Immature natural killer cell (primary cell): ENCODE results near the gene UBASH3A. TPM values are rescaled to one million over a fixed set of nuclear protein-coding genes. Genes with fewer than 3 reads are reported as not detected.
A peak's percentile ranks its signal among the peaks of the same experiment; 100 is the strongest.

ENCODE experiments used
- DNase-seq, 3 donors: peaks; one replicate each; pipeline ENCODE4 v3.0.0; 2022; ENCODE audit warnings: mixed read lengths in 1 of 3
- H3K27ac Mint-ChIP-seq, 6 donors: one replicate each; pipeline ENCODE4 v1.8.0; 2020; ENCODE audit warnings: mixed read lengths in 6 of 6, mild to moderate bottlenecking in 5 of 6, inconsistent platforms in 4 of 6, moderate library complexity in 3 of 6
- H3K27me3 Mint-ChIP-seq, 3 donors: one replicate each; pipeline ENCODE4 v1.8.0; 2020 to 2021; ENCODE audit warnings: low read depth in 3 of 3, mild to moderate bottlenecking in 3 of 3, mixed read lengths in 3 of 3, moderate library complexity in 3 of 3, inconsistent platforms in 1 of 3
- H3K36me3 Mint-ChIP-seq, 3 donors: one replicate each; pipeline ENCODE4 v1.8.0; 2020; ENCODE audit warnings: mixed read lengths in 3 of 3, inconsistent platforms in 2 of 3, mild to moderate bottlenecking in 2 of 3
- H3K4me1 Mint-ChIP-seq, 2 donors: one replicate each; pipeline ENCODE4 v1.8.0; 2020; ENCODE audit warnings: inconsistent platforms in 2 of 2, mild to moderate bottlenecking in 2 of 2, mixed read lengths in 2 of 2, moderate library complexity in 1 of 2
- H3K4me3 Mint-ChIP-seq, 5 donors: one replicate each; pipeline ENCODE4 v1.8.0; 2020; ENCODE audit warnings: mild to moderate bottlenecking in 5 of 5, mixed read lengths in 5 of 5, inconsistent platforms in 3 of 5, moderate library complexity in 3 of 5
- H3K9me3 Mint-ChIP-seq, 6 donors: one replicate each; pipeline ENCODE4 v1.8.0; 2020; ENCODE audit warnings: mild to moderate bottlenecking in 6 of 6, mixed read lengths in 6 of 6, inconsistent platforms in 4 of 6, moderate library complexity in 3 of 6
- polyA plus RNA-seq, 3 donors: library from polyadenylated mRNA; unstranded; fragments of 300-500 nt; fragmentation: Illumina TruSeq; gene quantifications; one replicate each; pipeline ENCODE4 v1.2.3, GENCODE V29; 2021

Gene UBASH3A
- polyA plus RNA-seq, 3 donors from 2014 or later, result 0.38 to 0.58 TPM; not detected in 1

GRCh38 chr21:42366292-42367010 is 37.3 kb upstream of the UBASH3A start, which contains the start of gene TFF1:
TFF1 (minus strand) TSS chr21:42366535; CDS start chr21:42366495, 40 bp downstream.
- Mint-ChIP-seq H3K27ac (no peak within 1 kb of the TSS), H3K4me3 (no peak within 1 kb of the TSS), H3K4me1 (no peaks in the 10 kb centered on the region), H3K36me3 (peaks cover 0 to 4% (median 0%) of the 10 kb centered on the region in 3 donors), H3K27me3 (peaks cover 1 to 15% (median 11%) of the 10 kb centered on the region in 3 donors), H3K9me3 (no peaks in the 10 kb centered on the region)
- DNase-seq, result no peak

DNA sequence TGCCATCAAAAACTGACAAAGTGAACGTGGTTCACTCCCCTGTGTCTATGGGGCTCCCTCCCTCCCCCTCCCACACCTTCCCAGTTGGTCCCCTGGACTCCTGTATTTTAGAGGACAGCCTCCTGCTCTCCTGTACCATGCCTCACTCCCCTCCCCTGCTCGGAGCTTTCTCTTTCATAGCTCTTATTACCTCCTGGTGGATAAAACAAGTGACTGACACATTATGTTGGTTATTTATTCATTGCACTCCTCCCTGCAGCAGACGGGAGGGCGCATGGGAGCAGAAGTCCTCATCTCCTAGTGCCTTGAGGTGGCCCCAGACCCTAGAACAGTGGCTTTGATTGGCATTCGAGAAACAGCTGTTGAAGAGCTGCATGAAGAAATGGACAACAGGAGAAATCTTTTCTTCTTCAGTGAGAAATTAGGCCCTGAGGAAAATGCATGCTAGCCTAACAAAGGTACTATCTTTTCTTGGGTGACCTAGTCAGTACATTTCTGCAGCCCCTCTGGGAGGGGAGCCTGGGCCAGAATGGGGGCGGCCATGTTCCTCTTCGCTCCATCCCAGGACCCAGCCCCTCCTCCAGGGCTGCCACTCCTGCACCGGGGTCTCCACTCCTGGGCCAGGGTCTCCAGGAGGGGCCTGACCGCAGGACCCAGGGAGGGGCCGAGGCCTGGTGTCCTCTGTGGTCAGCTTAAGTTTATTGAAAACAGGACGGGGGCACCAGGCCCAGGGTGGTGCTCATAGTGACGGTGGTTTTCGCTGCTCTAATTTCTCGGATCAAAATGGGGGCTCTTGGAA is 36.1 kb upstream of the UBASH3A start:
- peaks cover 0 to 4% (median 0%) of the 10 kb centered on the region in 3 donors for H3K36me3 Mint-ChIP-seq
- peaks cover 1 to 18% (median 11%) of the 10 kb centered on the region in 3 donors for H3K27me3 Mint-ChIP-seq
- H3K4me1 Mint-ChIP-seq, result no peaks in the 10 kb centered on the region
- no peak overlapping the region for H3K4me3 Mint-ChIP-seq
- H3K9me3 Mint-ChIP-seq, result no peaks in the 10 kb centered on the region
- no peak for DNase-seq
- H3K27ac Mint-ChIP-seq, result no peak overlapping the region

- Mint-ChIP-seq H3K4me1 (no peaks in the 10 kb centered on the region), H3K27me3 (peaks cover 5 to 11% (median 6%) of the 10 kb centered on the region in 3 donors), H3K4me3 (no peak overlapping the region), H3K36me3 (peaks cover 0 to 4% (median 0%) of the 10 kb centered on the region in 3 donors), H3K27ac (no peak overlapping the region), H3K9me3 (no peaks in the 10 kb centered on the region)
- DNase-seq, result no peak
These were observed 33.9 kb upstream of the UBASH3A start for GRCh38 chr21:42369821-42370220.

- DNase-seq, result no peak
- Mint-ChIP-seq H3K4me3 (peak overlapping the region in 1 of 5 donors; percentile 33), H3K9me3 (no peaks in the 10 kb centered on the region), H3K36me3 (peaks cover 0 to 4% (median 0%) of the 10 kb centered on the region in 3 donors), H3K4me1 (no peaks in the 10 kb centered on the region), H3K27me3 (peaks cover 5 to 12% (median 6%) of the 10 kb centered on the region in 3 donors), H3K27ac (peak overlapping the region in 1 of 6 donors; percentile 81)
These were observed 32.6 kb upstream of the UBASH3A start for GRCh38 chr21:42370894-42371654.

DNA sequence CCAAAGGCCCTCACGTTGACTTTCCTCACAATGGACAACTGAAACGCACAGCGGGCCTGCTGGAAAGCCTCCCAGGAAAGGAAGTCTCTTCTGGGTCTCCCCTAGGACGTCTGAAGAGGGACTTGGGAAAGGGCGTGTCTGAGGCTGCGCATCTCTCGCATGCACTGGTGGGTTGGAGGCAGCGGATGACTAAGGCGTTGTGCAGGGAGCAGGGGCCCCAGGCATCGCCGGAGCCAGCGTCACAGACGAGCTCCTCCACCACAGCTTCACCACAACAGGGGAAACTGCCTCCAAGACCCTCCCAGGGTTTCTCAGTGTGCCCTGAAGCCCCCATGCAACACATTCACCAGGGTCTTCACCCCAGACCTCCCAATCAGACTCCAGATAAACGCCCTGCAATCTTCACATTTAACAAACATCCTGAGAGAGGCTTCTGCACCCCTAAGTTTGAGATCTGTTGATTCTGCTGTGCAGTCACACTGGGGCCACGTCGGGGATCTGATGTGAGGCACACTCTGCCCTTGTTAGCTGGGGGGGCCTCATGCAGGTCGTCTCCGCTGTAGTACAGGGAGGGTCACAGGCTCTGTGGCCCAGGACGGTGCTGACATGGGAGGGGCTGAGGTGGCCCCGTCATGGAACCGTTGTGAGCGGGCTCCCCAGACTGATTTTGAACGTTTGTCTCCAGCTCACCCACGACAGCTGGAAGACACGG is 30.4 kb upstream of the UBASH3A start:
- DNase-seq, result no peak
- H3K4me3 Mint-ChIP-seq, result no peak overlapping the region
- H3K9me3 Mint-ChIP-seq, result peaks cover 0 to 2% (median 0%) of the 10 kb centered on the region in 6 donors
- H3K4me1 Mint-ChIP-seq, result no peaks in the 10 kb centered on the region
- H3K27me3 Mint-ChIP-seq, result peaks cover 6 to 15% (median 13%) of the 10 kb centered on the region in 3 donors
- peaks cover 0 to 4% (median 0%) of the 10 kb centered on the region in 3 donors for H3K36me3 Mint-ChIP-seq
- no peak overlapping the region for H3K27ac Mint-ChIP-seq

- Mint-ChIP-seq H3K27ac (no peak overlapping the region), H3K27me3 (peaks cover 9 to 15% (median 13%) of the 10 kb centered on the region in 3 donors), H3K4me1 (no peaks in the 10 kb centered on the region), H3K9me3 (peaks cover 0 to 2% (median 0%) of the 10 kb centered on the region in 6 donors), H3K4me3 (no peak overlapping the region), H3K36me3 (peaks cover 0 to 4% (median 0%) of the 10 kb centered on the region in 3 donors)
- no peak for DNase-seq
These were observed 29.7 kb upstream of the UBASH3A start for GRCh38 chr21:42373908-42374455.

GRCh38 chr21:42374457-42374856 is 29.2 kb upstream of the UBASH3A start:
- H3K27ac Mint-ChIP-seq, result no peak overlapping the region
- peaks cover 7 to 15% (median 13%) of the 10 kb centered on the region in 3 donors for H3K27me3 Mint-ChIP-seq
- H3K36me3 Mint-ChIP-seq, result peaks cover 0 to 4% (median 0%) of the 10 kb centered on the region in 3 donors
- H3K4me1 Mint-ChIP-seq, result no peaks in the 10 kb centered on the region
- DNase-seq, result no peak
- peaks cover 0 to 2% (median 0%) of the 10 kb centered on the region in 6 donors for H3K9me3 Mint-ChIP-seq
- H3K4me3 Mint-ChIP-seq, result no peak overlapping the region

- Mint-ChIP-seq H3K4me1 (no peaks in the 10 kb centered on the region), H3K4me3 (no peak overlapping the region), H3K9me3 (peaks cover 0 to 2% (median 0%) of the 10 kb centered on the region in 6 donors), H3K36me3 (peaks cover 0 to 4% (median 0%) of the 10 kb centered on the region in 3 donors), H3K27me3 (peaks cover 7 to 16% (median 15%) of the 10 kb centered on the region in 3 donors), H3K27ac (no peak overlapping the region)
- no peak for DNase-seq
These were observed 28.7 kb upstream of the UBASH3A start for GRCh38 chr21:42374864-42375499.

GRCh38 chr21:42375506-42375905 is 28.2 kb upstream of the UBASH3A start:
- peaks cover 0 to 2% (median 0%) of the 10 kb centered on the region in 6 donors for H3K9me3 Mint-ChIP-seq
- DNase-seq, result no peak
- no peaks in the 10 kb centered on the region for H3K4me1 Mint-ChIP-seq
- H3K36me3 Mint-ChIP-seq, result peaks cover 0 to 4% (median 0%) of the 10 kb centered on the region in 3 donors
- H3K27ac Mint-ChIP-seq, result no peak overlapping the region
- no peak overlapping the region for H3K4me3 Mint-ChIP-seq
- peaks cover 7 to 16% (median 15%) of the 10 kb centered on the region in 3 donors for H3K27me3 Mint-ChIP-seq

- no peak overlapping the region for H3K27ac Mint-ChIP-seq
- peaks cover 7 to 16% (median 14%) of the 10 kb centered on the region in 3 donors for H3K27me3 Mint-ChIP-seq
- no peaks in the 10 kb centered on the region for H3K36me3 Mint-ChIP-seq
- no peaks in the 10 kb centered on the region for H3K4me1 Mint-ChIP-seq
- no peak for DNase-seq
- H3K9me3 Mint-ChIP-seq, result peaks cover 0 to 2% (median 0%) of the 10 kb centered on the region in 6 donors
- no peak overlapping the region for H3K4me3 Mint-ChIP-seq
These were observed 27.8 kb upstream of the UBASH3A start for GRCh38 chr21:42375966-42376337.

GRCh38 chr21:42376338-42376982 is 27.2 kb upstream of the UBASH3A start:
- peaks cover 1 to 5% (median 2%) of the 10 kb centered on the region in 6 donors for H3K9me3 Mint-ChIP-seq
- H3K27ac Mint-ChIP-seq, result no peak overlapping the region
- DNase-seq, result no peak
- no peaks in the 10 kb centered on the region for H3K36me3 Mint-ChIP-seq
- H3K4me3 Mint-ChIP-seq, result no peak overlapping the region
- H3K4me1 Mint-ChIP-seq, result no peaks in the 10 kb centered on the region
- H3K27me3 Mint-ChIP-seq, result peaks cover 6 to 16% (median 14%) of the 10 kb centered on the region in 3 donors
